ENCODE results near the gene SPRED2.

The SPRED2 gene

DNA sequence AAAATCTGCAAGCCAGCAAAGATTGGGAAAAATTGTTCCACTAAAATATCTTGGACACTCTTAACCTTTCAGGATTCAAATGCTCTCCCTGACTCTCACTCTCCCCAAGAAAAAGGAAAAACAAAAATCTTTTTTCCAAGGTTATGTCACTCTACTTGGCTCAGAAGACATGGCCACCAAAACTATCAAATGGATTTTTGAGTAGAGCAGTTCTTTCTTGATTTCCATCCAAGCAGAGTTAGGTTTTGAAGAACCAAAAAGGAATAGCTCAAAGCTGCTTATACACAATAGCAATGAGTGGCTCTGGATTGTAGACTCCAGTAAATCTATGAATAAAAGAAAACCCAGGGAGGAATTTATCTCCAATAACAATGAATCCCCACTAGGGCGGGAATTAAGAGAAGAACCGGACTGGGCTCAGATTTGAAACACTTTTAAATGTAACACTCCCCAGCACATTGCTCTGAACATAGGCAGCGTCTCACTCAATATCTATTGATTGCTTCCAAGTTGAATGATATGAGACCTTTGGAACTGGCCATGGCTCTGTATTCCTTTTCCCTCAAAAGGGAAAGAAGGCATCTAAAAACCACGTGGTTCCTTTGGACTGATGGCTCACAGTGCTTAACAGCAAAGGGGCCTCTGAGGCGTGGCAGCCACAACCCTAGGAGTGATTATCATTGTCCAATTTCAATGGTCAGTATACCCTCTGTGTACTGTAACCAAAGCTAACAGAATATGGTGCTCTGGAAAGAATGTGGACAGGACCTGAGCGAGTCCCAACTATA is 68.3 kb downstream of the SPRED2 start:
- DNase-seq: no peak

DNA sequence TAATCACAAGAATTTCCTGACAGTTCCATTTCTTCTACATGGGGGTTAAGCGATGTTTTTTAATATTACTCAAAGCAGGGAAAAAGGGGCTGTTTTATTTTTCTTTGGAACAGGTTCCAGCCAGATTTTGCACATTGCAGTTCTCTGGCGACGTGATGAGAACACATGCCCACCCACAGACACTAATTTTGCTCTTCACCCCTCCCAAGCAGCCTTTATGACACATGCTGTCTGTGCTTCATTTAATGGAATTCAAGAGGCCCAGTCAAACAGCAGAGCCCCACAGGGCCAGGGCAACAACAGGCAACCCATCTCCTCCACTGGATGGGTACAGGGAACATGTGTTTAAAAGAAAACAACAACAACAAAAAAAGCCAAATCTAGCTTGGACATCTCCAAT is 70.8 kb downstream of the SPRED2 start:
- no peak for DNase-seq

DNA sequence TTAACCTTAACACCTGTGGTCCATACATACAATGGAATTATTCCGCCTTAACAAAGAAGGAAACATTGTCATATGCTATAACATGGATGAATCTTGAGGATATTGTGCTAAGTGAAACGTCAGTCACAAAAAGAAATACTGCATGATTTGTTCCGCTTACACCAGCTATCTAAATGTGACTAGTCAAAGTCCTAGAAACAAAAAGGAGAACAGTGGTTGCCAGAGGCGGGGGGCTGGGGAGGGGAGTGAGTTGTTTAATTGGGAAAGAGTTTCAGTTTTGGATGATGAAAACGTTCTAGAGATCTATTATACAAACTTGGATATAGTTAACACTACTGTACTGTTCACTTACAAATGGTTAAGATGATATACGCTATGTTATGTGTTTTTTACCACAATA is 72.0 kb downstream of the SPRED2 start:
- DNase-seq: no peak

DNA sequence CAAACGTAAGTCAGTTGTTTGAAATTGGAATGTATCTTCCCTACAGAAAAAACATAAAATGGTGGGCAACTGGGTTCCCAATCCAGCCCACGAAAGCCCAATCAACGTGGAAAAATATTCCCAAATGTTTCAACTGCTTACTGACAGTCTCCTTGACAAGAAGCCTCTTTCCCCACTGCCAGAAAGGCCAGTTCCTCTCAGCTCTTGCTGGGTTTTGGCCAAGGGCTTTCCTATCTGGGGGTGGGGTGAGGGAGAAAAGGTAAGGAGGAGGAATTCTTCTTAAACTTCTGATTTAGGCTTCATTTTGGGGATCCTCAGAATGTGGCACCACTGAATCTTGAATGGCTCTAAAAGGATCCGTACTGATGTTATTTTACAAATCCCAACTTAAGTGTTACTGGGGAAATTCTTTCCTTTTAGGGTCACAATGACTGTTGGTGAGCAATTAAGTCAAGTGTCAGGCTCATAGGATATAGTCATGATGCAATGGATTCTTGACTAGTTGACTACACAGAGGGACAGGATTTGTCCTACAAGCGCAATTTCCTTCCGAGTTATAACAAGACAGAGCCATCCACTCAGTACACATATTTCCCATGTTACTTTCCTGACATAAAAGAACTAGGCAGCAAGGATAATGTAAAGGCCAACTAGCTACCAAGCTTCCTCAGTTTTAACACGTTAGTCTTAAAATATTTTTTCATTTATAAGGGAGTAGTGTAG is 73.6 kb downstream of the SPRED2 start:
- DNase-seq: no peak

DNA sequence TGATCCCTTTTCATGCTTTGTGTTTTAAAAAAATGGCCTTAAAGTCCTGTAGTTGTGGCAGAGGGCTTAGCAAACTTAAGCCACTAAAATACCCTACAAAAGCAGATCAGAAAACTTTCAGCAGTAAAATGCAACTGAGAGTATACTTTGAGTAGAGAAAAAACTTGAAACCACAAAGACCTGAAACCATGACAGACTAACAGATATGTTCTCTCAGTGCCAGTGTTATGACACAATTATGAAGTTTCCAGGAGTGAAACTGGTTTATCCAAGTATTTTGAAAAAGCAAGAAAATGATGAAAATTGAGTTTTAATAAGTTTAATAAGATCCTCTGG is 74.5 kb downstream of the SPRED2 start:
- no peak for DNase-seq

DNA sequence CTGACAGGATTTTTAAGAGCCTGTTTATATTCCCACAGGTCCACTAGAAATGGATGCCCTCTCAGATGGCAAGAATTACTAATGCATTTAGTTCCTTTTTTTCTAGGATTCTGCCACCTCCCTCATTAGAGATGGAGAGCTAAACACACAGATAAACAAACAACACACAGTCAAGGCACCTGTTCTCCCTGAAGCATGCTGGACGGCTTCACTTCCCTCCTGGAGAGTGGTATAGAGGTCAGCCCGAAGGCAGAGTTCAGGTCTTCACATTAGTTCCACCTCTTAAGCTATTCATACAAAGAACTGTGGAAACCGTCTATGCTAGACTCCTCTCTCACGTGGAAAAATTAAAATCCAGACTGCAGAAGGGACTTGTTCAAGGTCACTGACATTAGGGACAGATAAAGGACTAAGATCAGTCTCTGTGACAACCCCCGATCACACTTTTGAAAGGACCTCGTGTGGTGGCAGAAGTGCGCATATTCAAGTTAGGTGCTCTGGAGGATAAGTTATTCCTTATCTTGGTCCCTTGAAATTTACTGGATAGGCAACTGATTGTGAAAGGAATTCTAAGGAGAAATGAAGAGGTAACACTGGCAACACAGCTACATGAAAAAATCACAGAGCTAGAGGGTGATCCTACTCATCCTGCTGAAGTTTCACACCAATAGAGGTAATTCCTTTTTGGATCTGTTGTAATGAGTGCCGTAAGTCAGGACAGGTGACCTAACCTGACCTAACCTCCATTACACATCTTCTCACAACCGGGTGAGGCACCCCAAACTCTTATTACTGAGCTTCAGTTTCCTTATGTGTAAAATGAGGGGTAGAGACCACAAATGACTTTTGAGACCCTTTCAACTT is 75.1 kb downstream of the SPRED2 start:
- DNase-seq: no peak

DNA sequence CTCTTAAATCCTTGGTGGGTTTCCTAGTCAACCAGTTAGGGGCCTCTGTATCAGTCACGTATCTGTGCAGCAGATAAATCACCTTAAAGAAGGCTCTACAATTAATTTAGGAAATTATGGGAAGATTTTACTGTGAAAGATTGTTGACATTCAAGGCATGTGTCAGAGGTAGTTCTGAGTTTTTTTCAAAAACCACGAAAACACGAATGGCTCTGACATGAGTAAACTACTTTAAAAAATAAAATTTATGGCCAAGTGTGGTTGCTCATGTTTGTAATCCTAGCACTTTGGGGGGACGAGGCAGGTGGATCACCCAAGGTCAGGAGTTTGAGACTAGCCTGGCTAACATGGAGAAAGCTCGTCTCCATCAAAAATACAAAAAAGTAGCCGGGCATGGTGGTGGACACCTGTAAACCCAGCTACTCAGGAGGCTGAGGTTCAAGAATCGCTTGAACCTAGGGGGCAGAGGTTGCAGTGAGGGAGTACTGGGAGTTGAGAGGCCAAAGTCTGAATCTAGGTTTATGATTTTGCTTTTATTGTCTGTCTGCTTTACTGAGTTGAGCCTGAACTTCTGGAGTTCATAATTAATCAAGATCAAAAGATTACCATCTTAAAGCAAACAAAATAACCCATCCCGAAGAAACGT is 77.1 kb downstream of the SPRED2 start:
- no peak for DNase-seq

DNA sequence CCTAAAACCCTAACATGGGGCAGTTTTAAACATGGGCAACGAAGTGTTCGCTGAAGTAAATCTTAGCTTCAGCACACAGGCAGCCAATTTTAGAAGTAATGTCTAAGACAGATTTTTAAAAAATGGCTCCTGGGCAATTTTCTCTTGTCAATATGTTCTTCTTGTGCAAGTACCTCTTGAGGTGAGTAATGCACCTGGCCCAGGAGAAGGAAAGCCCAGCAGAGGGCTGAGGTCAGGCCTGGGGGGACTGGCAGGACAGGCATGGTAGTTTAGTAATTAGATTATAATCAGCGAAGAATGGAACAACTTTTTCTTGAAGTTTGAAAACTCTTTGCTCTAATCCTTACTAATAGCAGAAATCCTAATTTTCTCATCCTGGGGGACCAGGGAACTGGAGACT is 77.6 kb downstream of the SPRED2 start:
- DNase-seq: no peak

DNA sequence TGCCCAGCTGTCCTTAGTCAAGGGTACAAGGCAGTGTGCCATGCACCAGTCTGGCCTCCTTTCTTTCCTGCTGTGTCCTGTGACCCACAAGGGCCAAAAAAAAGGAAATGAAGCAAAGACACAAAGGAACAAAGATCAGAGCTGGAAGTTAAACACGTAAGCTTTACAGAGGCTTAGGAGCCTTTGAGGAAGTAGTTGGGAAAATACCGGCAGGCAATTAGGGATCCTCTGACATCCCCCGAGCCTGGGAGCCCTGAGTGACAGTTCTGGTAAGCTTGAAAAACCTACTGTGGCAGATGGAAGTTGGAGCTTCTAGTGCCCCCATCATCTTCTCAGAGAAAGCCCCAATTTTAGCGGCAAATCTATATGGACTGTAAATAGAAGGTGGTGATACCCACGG is 78.5 kb downstream of the SPRED2 start:
- DNase-seq: no peak

DNA sequence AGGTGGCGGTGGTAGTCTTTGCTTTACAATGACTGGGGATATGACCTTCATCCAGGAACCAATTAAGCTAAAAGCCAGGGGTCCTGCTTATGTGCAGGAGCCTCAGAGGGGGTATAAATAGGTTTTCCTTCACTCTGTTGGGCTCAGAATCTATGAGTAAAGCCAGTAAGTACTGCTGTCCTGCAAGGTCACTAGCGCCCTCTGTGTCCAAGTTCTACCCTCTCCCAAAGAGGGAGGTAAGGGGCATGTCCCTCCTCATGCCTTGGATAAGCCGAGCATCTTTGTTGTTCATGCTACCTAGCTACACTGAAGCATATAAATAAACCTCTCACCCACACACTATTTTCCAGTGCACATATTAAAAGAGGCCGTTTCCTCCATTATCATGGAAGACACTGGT is 79.4 kb downstream of the SPRED2 start:
- DNase-seq: no peak

DNA sequence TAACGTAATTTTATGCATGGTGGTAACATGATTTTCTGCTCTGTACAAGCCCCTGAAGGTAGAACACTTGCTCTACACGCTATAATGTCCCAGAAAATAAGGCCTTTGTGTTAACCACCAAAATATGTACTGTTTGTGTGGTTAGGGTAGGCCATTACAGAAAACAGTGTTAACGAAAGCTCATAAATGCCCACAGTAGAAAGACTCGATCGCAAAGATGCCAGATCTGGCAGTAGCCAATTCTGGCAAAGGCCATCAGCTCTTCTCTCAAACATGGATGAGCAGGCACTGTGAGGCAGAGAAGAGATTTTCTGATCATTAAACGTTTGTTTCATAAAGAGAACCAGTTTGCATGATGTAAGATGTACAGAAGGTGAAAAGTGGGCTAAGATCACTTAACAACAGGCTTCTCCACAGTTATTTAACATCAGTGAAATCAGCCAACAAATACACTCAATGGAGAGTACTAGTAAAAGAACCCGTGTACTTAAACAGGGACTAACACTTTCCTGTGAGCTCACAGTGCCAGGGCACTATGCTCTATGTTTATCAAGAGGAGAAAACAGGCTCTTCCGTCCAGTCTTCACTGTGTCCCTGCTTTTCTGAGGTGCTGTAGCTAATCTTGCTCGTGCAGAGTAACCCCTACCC is 80.3 kb downstream of the SPRED2 start:
- no peak for DNase-seq

DNA sequence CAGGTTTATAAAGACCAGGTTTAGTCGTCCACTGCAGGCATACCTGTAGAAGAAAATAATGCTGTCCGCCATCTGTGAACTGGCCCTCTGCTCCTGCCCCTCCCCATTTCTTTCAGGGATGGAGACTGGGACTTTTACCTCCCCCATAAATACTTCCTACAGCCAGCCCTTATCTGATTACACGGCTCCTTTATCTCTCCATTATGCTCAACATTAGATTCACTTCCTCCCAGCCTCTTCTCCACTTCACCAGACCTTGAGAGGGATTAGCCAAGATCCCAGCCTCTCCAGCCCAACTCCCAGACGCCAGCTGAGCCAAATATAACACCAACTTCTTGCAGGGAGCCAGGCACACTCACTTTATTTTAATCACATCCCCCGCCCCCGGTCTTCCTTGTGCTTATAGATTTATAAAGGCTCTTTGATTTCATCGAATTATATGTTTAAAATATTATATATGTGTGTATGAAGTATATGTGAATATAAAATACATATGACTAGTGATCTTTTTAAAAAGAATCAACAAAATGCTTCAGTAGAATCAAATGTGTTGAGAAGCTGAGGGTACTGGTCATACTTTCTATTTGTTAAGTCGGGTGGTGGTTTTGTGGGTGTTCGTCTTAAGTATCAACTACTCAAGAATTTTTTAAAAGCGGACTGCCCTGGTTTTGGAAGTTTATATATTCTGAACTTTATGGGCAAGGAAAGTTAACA is 81.0 kb downstream of the SPRED2 start:
- DNase-seq: no peak

DNA sequence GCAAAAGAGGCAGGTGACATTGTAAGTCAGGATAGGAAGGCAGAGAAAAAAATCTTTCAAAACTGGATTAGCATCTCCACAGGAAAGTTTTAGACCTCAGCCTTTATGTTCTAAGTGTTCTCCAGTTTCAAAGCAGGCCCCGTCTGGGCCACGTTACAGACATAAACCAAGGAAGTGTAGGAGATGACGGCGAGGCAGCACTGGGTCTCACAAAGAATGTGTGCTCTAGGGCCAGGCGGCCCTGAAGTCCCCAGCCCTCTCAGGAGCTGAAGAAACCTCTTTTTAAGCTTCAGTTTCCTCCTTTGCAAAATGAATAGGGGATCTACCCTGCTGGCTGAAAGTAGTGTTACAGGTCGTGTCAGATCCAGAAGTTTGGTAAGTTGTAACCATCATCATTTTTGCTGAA is 81.7 kb downstream of the SPRED2 start:
- DNase-seq: no peak

DNA sequence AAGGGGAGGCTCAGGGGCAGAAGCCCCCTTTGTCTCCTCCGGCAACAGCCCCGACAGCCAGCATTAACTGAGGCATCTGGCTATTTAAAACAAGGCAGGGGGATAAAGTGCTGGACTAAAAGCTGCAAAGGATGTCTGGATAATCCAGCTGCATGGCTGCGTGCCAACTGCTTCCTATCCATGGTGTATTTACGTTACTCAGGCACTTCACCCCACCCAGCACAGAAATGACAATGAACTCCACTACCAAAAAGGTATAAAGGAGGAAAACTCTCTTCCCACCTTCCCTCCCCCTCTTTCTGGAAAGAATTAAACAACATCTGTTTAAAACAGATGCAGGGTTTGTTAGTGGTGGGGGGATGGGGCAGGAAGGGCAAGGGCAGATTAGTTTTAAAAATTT is 82.5 kb downstream of the SPRED2 start:
- DNase-seq: no peak

DNA sequence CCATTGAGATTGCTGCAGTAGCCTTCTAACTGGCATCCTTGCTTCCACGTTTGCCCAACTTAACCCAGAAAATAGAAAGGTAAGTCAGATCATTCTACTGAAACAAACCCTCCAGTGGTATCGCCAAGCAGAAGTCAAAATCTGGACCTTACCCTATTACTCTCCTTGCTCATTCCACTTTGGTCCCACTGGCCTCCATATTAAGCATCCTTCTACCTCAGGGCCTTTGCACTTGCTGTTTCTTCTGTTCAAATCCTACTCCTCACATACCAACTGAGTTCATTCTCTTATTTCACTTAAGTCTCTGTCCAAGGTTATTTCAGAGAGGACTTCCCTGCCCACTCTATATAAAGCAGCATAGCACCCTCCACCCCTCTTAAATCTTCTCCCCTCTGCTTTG is 84.5 kb downstream of the SPRED2 start:
- no peak for DNase-seq

DNA sequence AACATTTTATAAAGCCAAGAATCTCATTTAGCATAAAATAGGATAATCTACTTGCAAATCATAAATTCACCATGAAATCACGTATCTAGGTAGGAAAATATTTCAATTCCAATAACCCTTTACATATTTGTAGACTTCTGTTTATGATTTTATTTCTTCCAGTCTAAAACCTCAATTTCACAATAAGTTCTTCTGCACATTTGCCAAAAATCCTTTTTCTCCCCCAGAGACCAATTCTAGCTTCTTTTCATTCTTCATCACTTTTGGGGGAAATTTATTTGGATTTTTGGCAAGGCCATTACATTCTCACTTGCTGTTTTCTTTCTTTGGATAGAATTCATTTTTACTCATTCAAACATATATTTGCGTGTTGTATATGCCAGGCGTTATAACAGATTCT is 86.8 kb downstream of the SPRED2 start:
- no peak for DNase-seq

DNA sequence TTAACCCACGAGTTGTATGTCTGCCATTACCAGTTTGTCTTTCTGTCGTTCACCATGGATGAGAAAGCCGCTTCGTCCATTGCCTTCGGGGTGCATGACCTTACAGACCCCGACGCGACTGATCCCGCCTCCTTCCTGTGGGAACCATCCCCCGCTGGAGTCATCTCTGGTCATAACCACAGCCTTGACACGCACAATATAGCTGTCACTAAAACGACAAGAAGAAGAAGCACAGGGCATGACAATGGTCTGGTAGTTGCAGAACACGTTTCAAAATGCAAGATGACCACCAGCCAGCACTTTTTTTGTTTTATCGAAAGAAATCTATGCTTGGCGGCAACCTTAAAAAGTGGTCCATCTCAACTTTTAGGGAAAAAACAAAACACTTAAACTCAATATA is 87.7 kb downstream of the SPRED2 start:
- DNase-seq: no peak

DNA sequence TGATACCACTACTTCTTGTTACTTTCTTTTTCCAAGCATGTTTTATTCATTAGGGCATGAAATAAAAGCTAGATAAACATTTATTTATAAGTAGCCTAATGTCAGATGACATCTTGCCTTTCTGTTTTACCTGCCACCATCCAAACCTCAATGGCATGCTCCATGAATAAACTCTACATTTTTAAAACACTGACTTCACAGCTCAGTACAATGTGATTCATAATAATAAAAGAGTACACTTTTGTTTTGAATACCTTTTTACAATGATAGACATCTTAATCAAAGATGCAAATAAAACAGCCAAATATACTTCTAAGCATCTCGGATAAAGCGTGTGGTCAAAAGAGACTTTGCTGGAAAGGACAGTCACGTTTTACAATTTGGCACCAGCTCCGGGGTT is 88.2 kb downstream of the SPRED2 start:
- DNase-seq: no peak

DNA sequence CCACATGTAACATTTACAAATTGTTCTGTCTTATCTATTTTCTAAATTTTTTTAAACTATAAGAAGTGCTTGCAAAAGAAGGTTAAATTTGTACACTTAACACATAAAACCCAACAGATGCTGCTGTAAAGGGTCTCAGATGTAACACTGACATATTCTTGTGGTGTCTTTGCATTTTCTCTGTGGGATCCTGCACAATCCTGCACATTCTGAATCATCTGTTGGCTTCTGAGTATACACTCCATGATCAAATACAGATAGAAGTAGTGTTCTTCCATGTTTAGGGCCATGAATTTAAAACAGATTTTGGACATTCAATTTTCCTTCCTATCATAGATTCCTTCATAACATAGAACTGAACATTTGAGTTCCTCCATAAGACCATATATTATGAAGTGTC is 89.0 kb downstream of the SPRED2 start:
- no peak for DNase-seq

DNA sequence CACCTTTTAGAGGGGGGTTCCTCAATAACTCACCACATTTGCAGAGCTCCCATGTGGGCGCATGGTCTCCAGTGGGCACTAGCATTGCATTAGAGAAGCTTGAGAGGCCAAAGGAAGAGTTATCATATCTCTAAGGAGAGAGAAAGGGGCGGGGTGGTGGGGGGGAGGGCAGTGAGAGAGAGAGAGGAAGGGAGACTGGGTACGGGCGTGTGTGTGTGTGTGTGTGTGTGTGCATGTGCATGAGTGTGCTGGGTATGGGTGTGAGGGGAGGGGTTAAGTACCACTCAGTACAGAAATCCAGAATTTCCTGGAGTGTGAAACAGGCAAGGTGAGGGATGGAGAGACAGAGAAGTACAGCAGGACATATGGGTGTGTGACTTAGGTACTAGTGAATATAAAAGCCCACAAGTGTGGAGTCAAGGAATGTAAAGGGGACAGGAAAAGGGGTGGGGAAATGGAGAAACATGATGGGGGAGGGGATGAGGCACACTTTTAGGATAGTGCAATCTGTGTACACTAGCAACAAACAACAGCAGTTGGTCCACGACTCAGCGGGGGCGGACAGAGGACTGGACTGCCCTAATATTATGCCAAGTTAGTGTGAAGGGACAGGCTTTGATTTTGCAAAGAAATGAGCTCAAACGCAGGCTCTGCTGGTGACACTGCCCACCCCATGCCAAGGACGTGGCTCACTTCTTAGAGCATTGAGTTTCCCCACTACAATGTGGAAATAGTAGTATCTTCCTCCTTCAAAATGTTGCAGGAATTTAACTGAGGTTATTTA is 91.3 kb downstream of the SPRED2 start:
- DNase-seq: no peak

DNA sequence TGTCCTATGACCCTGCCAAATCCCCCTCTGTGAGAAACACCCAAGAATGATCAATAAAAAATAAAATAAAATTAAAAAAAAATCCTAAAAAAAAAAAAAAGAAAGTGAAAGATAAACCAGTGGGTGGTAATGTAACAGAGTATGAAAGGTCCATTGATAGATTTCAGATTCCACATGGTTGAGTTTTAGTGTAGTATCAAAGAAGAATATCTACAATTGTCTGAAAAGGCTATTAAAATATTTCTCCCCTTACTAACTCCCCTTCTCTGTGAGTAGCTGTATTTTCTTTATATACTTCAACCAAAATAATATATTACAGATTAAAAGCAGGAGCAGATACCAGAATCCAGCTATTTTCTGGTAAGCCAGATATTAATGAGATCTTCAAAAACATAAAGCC is 92.8 kb downstream of the SPRED2 start:
- no peak for DNase-seq

All from activated T-cell treated with anti-CD3 and anti-CD28 coated beads, Interleukin-2, amount 50 U/mL, for 48 hours (primary cell).